ENCODE results near the gene SCGB2A2.

The SCGB2A2 gene

GRCh38 chr11:62309991-62310390 is 40.0 kb downstream of the SCGB2A2 start:
- ATAC-seq = no peak
- TF ChIP-seq PPARA (CRISPR knock-in tag; IDR thresholded peaks at IDR 0.05; ENCODE audit: borderline replicate concordance) = no peak
- TF ChIP-seq RARB (CRISPR knock-in tag; IDR thresholded peaks at IDR 0.05) = no peak
- no peak for TF ChIP-seq TOX (CRISPR knock-in tag; IDR thresholded peaks at IDR 0.05; ENCODE audit: borderline replicate concordance)
- no peak for TF ChIP-seq TCF4 (CRISPR knock-in tag; IDR thresholded peaks at IDR 0.05; ENCODE audit: borderline replicate concordance)
- no peak for TF ChIP-seq CSRNP3 (CRISPR knock-in tag; IDR thresholded peaks at IDR 0.05)
- no peak for TF ChIP-seq ESRRG (CRISPR knock-in tag; IDR thresholded peaks at IDR 0.05)
- TF ChIP-seq, protein P1, sequence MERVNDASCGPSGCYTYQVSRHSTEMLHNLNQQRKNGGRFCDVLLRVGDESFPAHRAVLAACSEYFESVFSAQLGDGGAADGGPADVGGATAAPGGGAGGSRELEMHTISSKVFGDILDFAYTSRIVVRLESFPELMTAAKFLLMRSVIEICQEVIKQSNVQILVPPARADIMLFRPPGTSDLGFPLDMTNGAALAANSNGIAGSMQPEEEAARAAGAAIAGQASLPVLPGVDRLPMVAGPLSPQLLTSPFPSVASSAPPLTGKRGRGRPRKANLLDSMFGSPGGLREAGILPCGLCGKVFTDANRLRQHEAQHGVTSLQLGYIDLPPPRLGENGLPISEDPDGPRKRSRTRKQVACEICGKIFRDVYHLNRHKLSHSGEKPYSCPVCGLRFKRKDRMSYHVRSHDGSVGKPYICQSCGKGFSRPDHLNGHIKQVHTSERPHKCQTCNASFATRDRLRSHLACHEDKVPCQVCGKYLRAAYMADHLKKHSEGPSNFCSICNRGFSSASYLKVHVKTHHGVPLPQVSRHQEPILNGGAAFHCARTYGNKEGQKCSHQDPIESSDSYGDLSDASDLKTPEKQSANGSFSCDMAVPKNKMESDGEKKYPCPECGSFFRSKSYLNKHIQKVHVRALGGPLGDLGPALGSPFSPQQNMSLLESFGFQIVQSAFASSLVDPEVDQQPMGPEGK (CRISPR knock-in tag; IDR thresholded peaks at IDR 0.05; ENCODE audit: borderline replicate concordance) = no peak
- no peak for TF ChIP-seq ZNF8 (CRISPR knock-in tag; IDR thresholded peaks at IDR 0.05)
- no peak for TF ChIP-seq OSR1 (CRISPR knock-in tag; IDR thresholded peaks at IDR 0.05)
- TF ChIP-seq ZC3H10 (CRISPR knock-in tag; IDR thresholded peaks at IDR 0.05) = no peak
- no peak for TF ChIP-seq SNAI2 (CRISPR knock-in tag; IDR thresholded peaks at IDR 0.05)
- no peak for TF ChIP-seq ISL1 (CRISPR knock-in tag; IDR thresholded peaks at IDR 0.05)
- no peak for TF ChIP-seq ZFP30 (CRISPR knock-in tag; IDR thresholded peaks at IDR 0.05)
- no peak for TF ChIP-seq ZNF565 (CRISPR knock-in tag; conservative IDR thresholded peaks at IDR 0.05; ENCODE audit: low read depth)
- TF ChIP-seq GLIS3 (CRISPR knock-in tag; IDR thresholded peaks at IDR 0.05) = no peak
- TF ChIP-seq, protein P2, sequence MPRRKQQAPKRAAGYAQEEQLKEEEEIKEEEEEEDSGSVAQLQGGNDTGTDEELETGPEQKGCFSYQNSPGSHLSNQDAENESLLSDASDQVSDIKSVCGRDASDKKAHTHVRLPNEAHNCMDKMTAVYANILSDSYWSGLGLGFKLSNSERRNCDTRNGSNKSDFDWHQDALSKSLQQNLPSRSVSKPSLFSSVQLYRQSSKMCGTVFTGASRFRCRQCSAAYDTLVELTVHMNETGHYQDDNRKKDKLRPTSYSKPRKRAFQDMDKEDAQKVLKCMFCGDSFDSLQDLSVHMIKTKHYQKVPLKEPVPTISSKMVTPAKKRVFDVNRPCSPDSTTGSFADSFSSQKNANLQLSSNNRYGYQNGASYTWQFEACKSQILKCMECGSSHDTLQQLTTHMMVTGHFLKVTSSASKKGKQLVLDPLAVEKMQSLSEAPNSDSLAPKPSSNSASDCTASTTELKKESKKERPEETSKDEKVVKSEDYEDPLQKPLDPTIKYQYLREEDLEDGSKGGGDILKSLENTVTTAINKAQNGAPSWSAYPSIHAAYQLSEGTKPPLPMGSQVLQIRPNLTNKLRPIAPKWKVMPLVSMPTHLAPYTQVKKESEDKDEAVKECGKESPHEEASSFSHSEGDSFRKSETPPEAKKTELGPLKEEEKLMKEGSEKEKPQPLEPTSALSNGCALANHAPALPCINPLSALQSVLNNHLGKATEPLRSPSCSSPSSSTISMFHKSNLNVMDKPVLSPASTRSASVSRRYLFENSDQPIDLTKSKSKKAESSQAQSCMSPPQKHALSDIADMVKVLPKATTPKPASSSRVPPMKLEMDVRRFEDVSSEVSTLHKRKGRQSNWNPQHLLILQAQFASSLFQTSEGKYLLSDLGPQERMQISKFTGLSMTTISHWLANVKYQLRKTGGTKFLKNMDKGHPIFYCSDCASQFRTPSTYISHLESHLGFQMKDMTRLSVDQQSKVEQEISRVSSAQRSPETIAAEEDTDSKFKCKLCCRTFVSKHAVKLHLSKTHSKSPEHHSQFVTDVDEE (CRISPR knock-in tag; IDR thresholded peaks at IDR 0.05) = no peak

GRCh38 chr11:62315431-62315830 is 45.5 kb downstream of the SCGB2A2 start:
- TF ChIP-seq CSDC2 (CRISPR knock-in tag; IDR thresholded peaks at IDR 0.05) (no peak), ZC3H10 (CRISPR knock-in tag; IDR thresholded peaks at IDR 0.05) (no peak), TCF4 (CRISPR knock-in tag; IDR thresholded peaks at IDR 0.05; ENCODE audit: borderline replicate concordance) (no peak), OSR1 (CRISPR knock-in tag; IDR thresholded peaks at IDR 0.05) (no peak), TOX (CRISPR knock-in tag; IDR thresholded peaks at IDR 0.05; ENCODE audit: borderline replicate concordance) (no peak), RARB (CRISPR knock-in tag; IDR thresholded peaks at IDR 0.05) (no peak), ESRRG (CRISPR knock-in tag; IDR thresholded peaks at IDR 0.05) (no peak)
- TF ChIP-seq, protein P2 (CRISPR knock-in tag; IDR thresholded peaks at IDR 0.05) = no peak
- no peak for ATAC-seq

DNA sequence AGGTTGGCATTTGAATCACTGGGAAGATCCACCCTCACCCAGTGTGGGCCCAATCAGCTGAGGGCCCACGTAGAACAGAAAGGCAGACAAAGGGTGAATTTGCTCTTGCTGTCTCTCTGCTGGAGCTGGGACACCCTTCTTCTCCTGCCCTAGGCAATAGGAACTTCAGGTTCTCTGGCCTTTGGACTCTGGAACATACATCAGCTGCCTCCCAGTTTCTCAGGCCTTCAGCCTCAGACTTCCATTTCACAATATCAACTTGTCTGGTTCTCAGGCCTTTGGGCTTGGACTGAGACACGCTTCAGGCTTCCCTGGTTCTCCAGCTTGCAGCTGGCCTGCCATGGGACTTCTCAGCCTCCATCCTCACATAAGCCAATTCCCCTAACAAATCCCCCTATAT is 52.6 kb downstream of the SCGB2A2 start:
- no peak for TF ChIP-seq GLIS3 (CRISPR knock-in tag; IDR thresholded peaks at IDR 0.05)
- TF ChIP-seq ZNF8 (CRISPR knock-in tag; IDR thresholded peaks at IDR 0.05) = no peak
- no peak for TF ChIP-seq ZFP3 (CRISPR knock-in tag; IDR thresholded peaks at IDR 0.05)
- TF ChIP-seq, protein P2 (CRISPR knock-in tag; IDR thresholded peaks at IDR 0.05) = no peak
- TF ChIP-seq PPARA (CRISPR knock-in tag; IDR thresholded peaks at IDR 0.05; ENCODE audit: borderline replicate concordance) = no peak
- no peak for ATAC-seq
